Loucy (cell line): ENCODE data around the gene PPP2R3B.

ENCODE experiments used
- H2AFZ ChIP-seq: fragments of 200-600 bp; sonication (generic); 2 replicates; pipeline ENCODE4 v1.6.0; 2016; ENCODE audit warnings: antibody characterized with exemption, mild to moderate bottlenecking, low read length, moderate library complexity
- H3F3A ChIP-seq: fragments of 200-600 bp; 2 replicates; pipeline ENCODE4 v1.6.0; 2016; ENCODE audit warnings: antibody characterized with exemption, low read depth, mild to moderate bottlenecking
- H3K27me3 ChIP-seq: fragments of 200-600 bp; sonication (generic); 2 replicates; pipeline ENCODE4 v1.6.1; 2014; ENCODE audit warnings: low read length, mild to moderate bottlenecking; ENCODE audit not compliant: insufficient read depth, poor library complexity, severe bottlenecking
- H3K36me3 ChIP-seq: fragments of 200-600 bp; sonication (generic); 2 replicates; pipeline ENCODE4 v1.6.1; 2016; ENCODE audit warnings: low read length; ENCODE audit not compliant: insufficient read depth
- H3K4me1 ChIP-seq: fragments of 200-600 bp; sonication (generic); 2 replicates; pipeline ENCODE4 v1.5.1; 2014; ENCODE audit warnings: low read length, mild to moderate bottlenecking; ENCODE audit not compliant: insufficient read depth, poor library complexity, severe bottlenecking
- H3K4me2 ChIP-seq: fragments of 200-600 bp; sonication (generic); 2 replicates; pipeline ENCODE4 v1.6.0; 2014; ENCODE audit warnings: antibody characterized with exemption, low read length, low read depth, mild to moderate bottlenecking; ENCODE audit not compliant: poor library complexity, severe bottlenecking
- H3K4me3 ChIP-seq: fragments of 200-600 bp; sonication (generic); 2 replicates; pipeline ENCODE4 v1.5.1; 2014; ENCODE audit warnings: low read length, mild to moderate bottlenecking, mixed read lengths; ENCODE audit not compliant: poor library complexity, severe bottlenecking
- H3K79me2 ChIP-seq: fragments of 200-600 bp; sonication (generic); 2 replicates; pipeline ENCODE4 v1.6.1; 2014; ENCODE audit warnings: low read length; ENCODE audit not compliant: insufficient read depth
- H3K9ac ChIP-seq: fragments of 200-600 bp; sonication (generic); 2 replicates; pipeline ENCODE4 v1.6.0; 2014; ENCODE audit warnings: mild to moderate bottlenecking, low read depth, low read length, moderate library complexity; ENCODE audit not compliant: poor library complexity, severe bottlenecking
- H3K9me2 ChIP-seq: fragments of 200-600 bp; sonication (generic); replicated peaks from 2 replicates; pipeline ENCODE4 v1.6.1; 2016; ENCODE audit warnings: low read depth, low read length, mixed read lengths
- H3K9me3 ChIP-seq: fragments of 200-600 bp; sonication (generic); 2 replicates; pipeline ENCODE4 v1.6.1; 2014; ENCODE audit warnings: mild to moderate bottlenecking, antibody characterized with exemption, low read length, low read depth; ENCODE audit not compliant: insufficient read depth
- H4K20me1 ChIP-seq: fragments of 200-600 bp; sonication (generic); 2 replicates; pipeline ENCODE4 v1.6.0; 2014; ENCODE audit warnings: antibody characterized with exemption, low read length, mild to moderate bottlenecking; ENCODE audit not compliant: insufficient read depth, poor library complexity, severe bottlenecking
- EZH2phosphoT487 ChIP-seq: fragments of 200-600 bp; IDR thresholded peaks from 2 replicates; pipeline ENCODE4 v1.6.1; 2018; ENCODE audit warnings: antibody characterized with exemption, mild to moderate bottlenecking, moderate library complexity, borderline replicate concordance
- TF ChIP-seq, protein P1 (sequence below): fragments of 200-600 bp; sonication (generic); conservative IDR thresholded peaks from 2 replicates; pipeline ENCODE4 v1.5.1; 2014; ENCODE audit warnings: mild to moderate bottlenecking, antibody characterized with exemption, low read length

PPP2R3B gene

DNA sequence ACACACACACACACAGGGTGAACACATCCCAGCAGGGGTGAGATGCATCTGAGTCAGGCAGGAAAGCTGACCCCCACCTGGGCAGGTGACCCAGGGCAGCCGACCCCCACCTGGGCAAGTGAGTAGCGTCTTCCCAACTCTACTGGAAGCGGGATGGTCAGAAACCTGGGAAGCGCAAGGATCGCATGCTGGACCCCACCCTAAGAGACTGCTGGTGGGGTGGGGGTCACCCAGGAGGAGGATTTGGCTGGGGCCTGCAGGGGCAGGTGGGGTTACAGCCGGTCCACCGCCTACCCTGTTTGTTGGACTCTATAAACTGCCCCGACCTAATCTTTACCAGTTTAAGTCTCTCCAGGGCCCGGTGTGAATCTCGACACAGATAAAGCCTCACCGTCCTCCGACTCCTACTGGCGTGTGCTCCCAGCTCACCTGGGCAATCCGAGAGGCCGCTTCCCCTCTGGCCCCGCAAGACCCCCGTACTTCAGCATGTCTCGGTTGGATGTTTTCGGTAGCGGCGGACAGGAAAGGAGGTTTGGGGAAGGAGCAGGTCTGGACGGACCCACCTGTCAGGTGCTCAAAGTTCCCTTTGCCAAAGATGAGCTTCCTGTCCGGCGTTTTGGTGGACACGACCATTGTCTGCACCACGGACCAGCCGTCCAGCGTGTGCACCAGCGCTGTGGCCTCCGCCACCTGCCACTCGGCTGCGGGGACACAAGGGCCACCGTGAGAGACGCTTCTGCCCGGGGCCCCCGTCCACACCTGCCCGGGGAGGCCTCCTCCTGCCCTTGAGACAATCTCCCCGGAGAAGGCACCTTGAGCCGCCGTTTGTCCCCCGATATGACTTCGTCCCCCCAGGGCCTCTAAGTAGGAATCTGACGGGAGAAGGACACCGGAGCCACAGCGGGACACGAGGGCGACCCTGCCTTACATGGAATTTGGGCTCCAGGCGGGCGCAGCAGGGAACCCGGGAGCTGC lies 70.1 kb downstream of the PPP2R3B start:
- peaks cover 8% of the 10 kb centered on the region; the same call in 1 of the 2 replicates for H3K79me2 ChIP-seq
- no peak overlapping the region for H3K4me3 ChIP-seq
- H3K4me1 ChIP-seq: peaks cover 6% of the 10 kb centered on the region
- H4K20me1 ChIP-seq: peaks cover 3% of the 10 kb centered on the region
- no peaks in the 10 kb centered on the region for H3K27me3 ChIP-seq
- no peaks in the 10 kb centered on the region for H3K9me2 ChIP-seq
- no peaks in the 10 kb centered on the region for H3K9me3 ChIP-seq
- H3K4me2 ChIP-seq: peak overlapping the region; percentile 24
- no peak overlapping the region for H2AFZ ChIP-seq
- H3K9ac ChIP-seq: no peak overlapping the region
- peaks cover 10% of the 10 kb centered on the region; the same call in 1 of the 2 replicates for H3K36me3 ChIP-seq
- TF ChIP-seq, protein P1, sequence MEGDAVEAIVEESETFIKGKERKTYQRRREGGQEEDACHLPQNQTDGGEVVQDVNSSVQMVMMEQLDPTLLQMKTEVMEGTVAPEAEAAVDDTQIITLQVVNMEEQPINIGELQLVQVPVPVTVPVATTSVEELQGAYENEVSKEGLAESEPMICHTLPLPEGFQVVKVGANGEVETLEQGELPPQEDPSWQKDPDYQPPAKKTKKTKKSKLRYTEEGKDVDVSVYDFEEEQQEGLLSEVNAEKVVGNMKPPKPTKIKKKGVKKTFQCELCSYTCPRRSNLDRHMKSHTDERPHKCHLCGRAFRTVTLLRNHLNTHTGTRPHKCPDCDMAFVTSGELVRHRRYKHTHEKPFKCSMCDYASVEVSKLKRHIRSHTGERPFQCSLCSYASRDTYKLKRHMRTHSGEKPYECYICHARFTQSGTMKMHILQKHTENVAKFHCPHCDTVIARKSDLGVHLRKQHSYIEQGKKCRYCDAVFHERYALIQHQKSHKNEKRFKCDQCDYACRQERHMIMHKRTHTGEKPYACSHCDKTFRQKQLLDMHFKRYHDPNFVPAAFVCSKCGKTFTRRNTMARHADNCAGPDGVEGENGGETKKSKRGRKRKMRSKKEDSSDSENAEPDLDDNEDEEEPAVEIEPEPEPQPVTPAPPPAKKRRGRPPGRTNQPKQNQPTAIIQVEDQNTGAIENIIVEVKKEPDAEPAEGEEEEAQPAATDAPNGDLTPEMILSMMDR: no peak
- TF ChIP-seq EZH2phosphoT487: no peak
- H3F3A ChIP-seq: no peaks in the 10 kb centered on the region

DNA sequence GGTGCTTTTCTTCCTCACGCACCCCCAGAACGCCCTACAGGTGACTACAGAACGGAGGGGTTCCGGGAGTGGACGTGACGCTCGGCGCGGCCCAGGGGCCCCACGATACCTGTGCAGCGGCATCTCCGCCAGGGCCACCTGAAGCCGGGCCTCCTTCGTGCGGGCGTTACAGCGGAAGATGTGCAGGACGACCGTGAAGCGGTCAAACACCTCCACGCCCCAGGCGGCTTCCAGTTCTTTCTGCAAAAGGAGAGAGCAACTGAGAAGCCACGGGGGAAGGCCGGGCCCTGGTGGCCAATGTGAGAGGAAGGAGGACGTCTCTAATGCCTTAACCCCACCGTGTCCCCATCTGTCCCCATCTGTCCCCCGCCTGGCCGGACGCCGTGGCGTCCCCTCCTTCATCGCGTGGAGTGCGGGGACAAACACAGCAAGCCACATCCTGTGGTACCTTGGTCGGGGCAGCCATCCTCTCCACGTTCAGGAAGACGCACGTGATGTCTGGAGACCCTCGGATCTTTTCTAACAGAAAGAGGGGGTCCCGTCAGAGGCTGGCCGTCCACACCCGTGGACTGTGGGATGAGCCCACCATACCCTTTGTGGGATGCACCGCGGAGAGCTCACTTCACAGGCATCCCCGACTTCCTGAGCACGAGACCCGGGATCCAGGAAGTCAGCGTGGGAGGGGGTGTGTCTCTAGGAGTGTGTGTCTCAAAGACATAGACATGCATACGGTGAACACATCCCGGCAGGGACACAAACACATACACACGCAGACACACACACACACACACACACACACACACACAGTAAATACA lies 71.7 kb downstream of the PPP2R3B start:
- Histone ChIP-seq H3K9me3 (no peaks in the 10 kb centered on the region), H3K36me3 (peaks cover 10% of the 10 kb centered on the region; the same call in 1 of the 2 replicates), H4K20me1 (peaks cover 3% of the 10 kb centered on the region)

DNA sequence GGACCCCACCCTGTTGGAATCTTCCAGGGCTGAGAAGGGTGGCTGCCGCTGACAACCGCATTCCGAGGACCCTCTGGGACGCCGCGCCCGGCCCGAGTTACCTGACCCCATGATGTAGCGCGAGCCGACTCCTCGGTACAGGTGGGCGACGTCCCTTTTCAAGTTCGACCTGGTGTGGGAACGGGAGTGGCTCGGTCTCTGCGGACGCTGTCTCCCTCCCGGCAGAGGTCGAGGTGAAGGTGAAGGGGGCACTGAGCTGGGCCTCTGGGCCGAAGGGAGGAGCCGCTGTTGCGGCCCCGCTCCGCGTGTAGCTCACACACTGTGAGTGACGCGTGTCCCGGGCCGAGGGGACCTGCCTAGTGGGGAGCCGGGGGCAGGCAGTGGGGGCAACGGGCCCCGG lies 72.7 kb downstream of the PPP2R3B start:
- no peaks in the 10 kb centered on the region for H3K79me2 ChIP-seq
- no peaks in the 10 kb centered on the region for H3K9me2 ChIP-seq
- TF ChIP-seq, protein P1: no peak
- TF ChIP-seq EZH2phosphoT487: no peak
- peaks cover 3% of the 10 kb centered on the region for H4K20me1 ChIP-seq
- no peaks in the 10 kb centered on the region for H3K9me3 ChIP-seq
- H3F3A ChIP-seq: no peaks in the 10 kb centered on the region
- no peaks in the 10 kb centered on the region for H3K27me3 ChIP-seq
- no peak overlapping the region for H2AFZ ChIP-seq
- H3K4me3 ChIP-seq: no peak overlapping the region
- H3K4me1 ChIP-seq: no peaks in the 10 kb centered on the region
- peaks cover 10% of the 10 kb centered on the region; the same call in 1 of the 2 replicates for H3K36me3 ChIP-seq
- no peak overlapping the region for H3K9ac ChIP-seq
- no peak overlapping the region for H3K4me2 ChIP-seq

More for the DNA sequence above, 71.7 kb downstream of the PPP2R3B start:
- H2AFZ ChIP-seq: no peak overlapping the region
- H3K4me1 ChIP-seq: no peaks in the 10 kb centered on the region
- TF ChIP-seq, protein P1: no peak
- TF ChIP-seq EZH2phosphoT487: no peak
- H3K9me2 ChIP-seq: no peaks in the 10 kb centered on the region
- H3K27me3 ChIP-seq: no peaks in the 10 kb centered on the region
- no peak overlapping the region for H3K9ac ChIP-seq
- no peaks in the 10 kb centered on the region for H3F3A ChIP-seq
- H3K4me2 ChIP-seq: no peak overlapping the region
- H3K79me2 ChIP-seq: peaks cover 8% of the 10 kb centered on the region; the same call in 1 of the 2 replicates
- no peak overlapping the region for H3K4me3 ChIP-seq
